HCT116 (cell line): ENCODE data around the gene LRRK1. TPM values are rescaled to one million over a fixed set of nuclear protein-coding genes. Genes with fewer than 3 reads are reported as not detected.

Source experiments
- ATAC-seq: fragments of 200-7000 bp; cut with Tn5 transposase; 2 replicates; pipeline ENCODE4 v1.9.1; 2020; ENCODE audit warnings: mild to moderate bottlenecking, moderate library complexity
- BruUV-seq: library from RNA; stranded (reverse); fragments of 400-500 nt; replicated peaks from 2 replicates; lab custom pipeline; 2021; lab: Mats Ljungman, UMichigan
- CTCF ChIA-PET: fragments of 300-600 bp; sonication (Branson Sonifier 250); formaldehyde crosslinking; loops from one replicate; lab custom pipeline; 2021; ENCODE audit warnings: antibody characterized with exemption; lab: Charles Lee
- POLR2A ChIA-PET: fragments of 300-600, 350-600 bp; sonication (Branson Sonifier 250); formaldehyde crosslinking; loops from one replicate; lab custom pipeline; 2021; ENCODE audit warnings: antibody characterized with exemption; lab: Charles Lee
- RAD21 ChIA-PET, 2 experiments: fragments of 300-600 bp; sonication (Branson Sonifier 250); formaldehyde crosslinking; loops; one replicate each; lab custom pipeline; 2023; ENCODE audit warnings: low total read pairs in 2 of 2; ENCODE audit not compliant: uncharacterized antibody in 2 of 2, unreplicated experiment in 2 of 2, low non-redundant PET in 1 of 2; lab: Charles Lee
- DNase-seq: peaks from one replicate; pipeline ENCODE4 v3.0.0-alpha.2; 2010; ENCODE audit warnings: low read depth, low spot score
- H2AFZ ChIP-seq: fragments of 200-600 bp; shearing (Covaris generic), sonication (generic); 2 replicates; pipeline ENCODE4 v1.6.1; 2017; ENCODE audit warnings: low read depth, mixed run types, mixed read lengths, antibody characterized with exemption, low read length; ENCODE audit not compliant: poor library complexity, severe bottlenecking
- H3K27ac ChIP-seq: 2 replicates; pipeline ENCODE4 v1.5.1; 2012; ENCODE audit warnings: low read depth, low read length
- H3K27me3 ChIP-seq: fragments of 200-600 bp; sonication (generic); 2 replicates; pipeline ENCODE4 v1.6.1; 2016; ENCODE audit warnings: mixed run types, low read length, mixed read lengths; ENCODE audit not compliant: insufficient read depth
- H3K36me3 ChIP-seq, 2 experiments: fragments of 200-500 bp in 1 of 2; fragments of 200-600 bp in 1 of 2; sonication (Bioruptor generic) in 1 of 2; sonication (generic) in 1 of 2; 2 replicates each; pipeline versions ENCODE4 v1.5.1 to v1.6.1; 2014 to 2016; ENCODE audit warnings: low read length in 2 of 2, inconsistent platforms in 1 of 2, mixed read lengths in 1 of 2, mixed run types in 1 of 2; ENCODE audit not compliant: insufficient read depth in 2 of 2, control insufficient read depth in 1 of 2
- H3K4me1 ChIP-seq, 2 experiments: fragments of 200-600 bp in 1 of 2; sonication (generic) in 1 of 2; 2 replicates each; pipeline versions ENCODE4 v1.5.1 to v1.6.1; 2012 to 2017; ENCODE audit warnings: low read length in 2 of 2, inconsistent platforms in 1 of 2, mild to moderate bottlenecking in 1 of 2, mixed read lengths in 1 of 2, mixed run types in 1 of 2, moderate library complexity in 1 of 2; ENCODE audit not compliant: insufficient read depth in 2 of 2, control insufficient read depth in 1 of 2
- H3K4me2 ChIP-seq: fragments of 200-600 bp; sonication (generic); 2 replicates; pipeline ENCODE4 v1.6.1; 2017; ENCODE audit warnings: mixed run types, low read length, mixed read lengths
- H3K4me3 ChIP-seq, 2 experiments: fragments of 200-600 bp in 1 of 2; sonication (generic) in 1 of 2; replicated peaks in 1 of 2; 2 replicates each; pipeline ENCODE4 v1.5.1; 2011 to 2016; ENCODE audit warnings: low read length in 2 of 2, control low read depth in 1 of 2, low read depth in 1 of 2, mild to moderate bottlenecking in 1 of 2, mixed read lengths in 1 of 2, mixed run types in 1 of 2
- H3K79me2 ChIP-seq: fragments of 200-600 bp; sonication (generic); 2 replicates; pipeline ENCODE4 v1.6.1; 2017; ENCODE audit warnings: mild to moderate bottlenecking, mixed run types, low read length, moderate library complexity, mixed read lengths; ENCODE audit not compliant: insufficient read depth
- H3K9ac ChIP-seq: fragments of 200-600 bp; sonication (generic); 2 replicates; pipeline ENCODE4 v1.6.1; 2016; ENCODE audit warnings: low read length, mixed read lengths
- H3K9me2 ChIP-seq: fragments of 200-600 bp; sonication (generic), shearing (Covaris generic); 2 replicates; pipeline ENCODE4 v1.6.1; 2017; ENCODE audit warnings: mixed run types, mild to moderate bottlenecking, moderate library complexity; ENCODE audit not compliant: insufficient read depth
- H3K9me3 ChIP-seq, 2 experiments: fragments of 200-500 bp in 1 of 2; fragments of 200-600 bp in 1 of 2; sonication (Bioruptor generic) in 1 of 2; sonication (generic) in 1 of 2; 2 replicates each; pipeline ENCODE4 v1.6.1; 2014 to 2017; ENCODE audit warnings: low read length in 2 of 2, mixed read lengths in 2 of 2, inconsistent platforms in 1 of 2, low read depth in 1 of 2, mild to moderate bottlenecking in 1 of 2, mixed run types in 1 of 2, moderate library complexity in 1 of 2; ENCODE audit not compliant: control insufficient read depth in 1 of 2, insufficient read depth in 1 of 2
- H4K20me1 ChIP-seq: fragments of 200-600 bp; sonication (generic), shearing (Covaris generic); 2 replicates; pipeline ENCODE4 v1.6.1; 2017; ENCODE audit warnings: mixed run types, mild to moderate bottlenecking, moderate library complexity; ENCODE audit not compliant: insufficient read depth
- CBX3 ChIP-seq: IDR thresholded peaks from 2 replicates; pipeline ENCODE4 v1.6.1; 2012; ENCODE audit warnings: low read depth
- CEBPB ChIP-seq: IDR thresholded peaks from 2 replicates; pipeline ENCODE4 v1.6.1; 2012; ENCODE audit warnings: low read depth
- EGR1 ChIP-seq: IDR thresholded peaks from 2 replicates; pipeline ENCODE4 v1.6.1; 2012; ENCODE audit warnings: low read depth
- ELF1 ChIP-seq: IDR thresholded peaks from 2 replicates; pipeline ENCODE4 v1.6.1; 2012; ENCODE audit warnings: low read depth, borderline replicate concordance
- EZH2phosphoT487 ChIP-seq: fragments of 200-600 bp; IDR thresholded peaks from 2 replicates; pipeline ENCODE4 v1.6.1; 2018; ENCODE audit warnings: antibody characterized with exemption, borderline replicate concordance
- MAX ChIP-seq: IDR thresholded peaks from 2 replicates; pipeline ENCODE4 v1.6.1; 2012
- POLR2A ChIP-seq: IDR thresholded peaks from 2 replicates; pipeline ENCODE4 v1.7.0; 2011; ENCODE audit warnings: borderline replicate concordance; ENCODE audit not compliant: insufficient read depth, insufficient read length; ENCODE audit errors: extremely low read depth
- SIN3A ChIP-seq: IDR thresholded peaks from 2 replicates; pipeline ENCODE4 v1.6.1; 2012; ENCODE audit warnings: low read depth
- SP1 ChIP-seq: IDR thresholded peaks from 2 replicates; pipeline ENCODE4 v1.6.1; 2012; ENCODE audit warnings: low read depth
- SRF ChIP-seq: IDR thresholded peaks from 2 replicates; pipeline ENCODE4 v1.6.1; 2012; ENCODE audit warnings: low read depth
- TCF7L2 ChIP-seq: IDR thresholded peaks from 2 replicates; pipeline ENCODE4 v1.7.0; 2011; ENCODE audit warnings: borderline replicate concordance, inconsistent platforms; ENCODE audit not compliant: insufficient read depth, insufficient read length; ENCODE audit errors: extremely low read depth
- YY1 ChIP-seq: IDR thresholded peaks from 2 replicates; pipeline ENCODE4 v1.6.1; 2011; ENCODE audit warnings: low read length, low read depth, moderate library complexity, mild to moderate bottlenecking; ENCODE audit not compliant: insufficient replicate concordance; ENCODE audit errors: extremely low read depth
- ZFX ChIP-seq: fragments of 450-650 bp; IDR thresholded peaks from 2 replicates; pipeline ENCODE4 v1.6.1; 2017
- intact Hi-C: fragments of 100-400 bp; cut with micrococcal nuclease; formaldehyde crosslinking; loops from 2 replicates; pipeline ENCODE4 v1.10.0; 2022
- total RNA-seq: library from RNA; stranded (reverse); gene quantifications from one replicate; pipeline ENCODE4 v1.2.1, GENCODE V29; 2021; ENCODE audit not compliant: unreplicated experiment
- TF ChIP-seq, protein P1 (sequence below): IDR thresholded peaks from 2 replicates; pipeline ENCODE4 v1.6.1; 2012; ENCODE audit warnings: low read depth
- TF ChIP-seq, protein P2 (sequence below): IDR thresholded peaks from 2 replicates; pipeline ENCODE4 v1.6.1; 2011; ENCODE audit warnings: mild to moderate bottlenecking, low read length, moderate library complexity; ENCODE audit not compliant: insufficient replicate concordance; ENCODE audit errors: extremely low read depth

LRRK1 gene
- total RNA-seq, 1 experiment from 2014 or later: 21.6 TPM

GRCh38 chr15:101004500-101004899, 85.3 kb downstream of the LRRK1 start:
- CTCF ChIA-PET: no interaction called here
- no peak overlapping the region for H3K27ac ChIP-seq
- H3K27me3 ChIP-seq: no peaks in the 10 kb centered on the region
- H3K9me3 ChIP-seq: no peaks in the 10 kb centered on the region
- no peaks in the 10 kb centered on the region for H3K79me2 ChIP-seq
- H3K9me2 ChIP-seq: no peaks in the 10 kb centered on the region
- DNase-seq (no peak), ATAC-seq (no peak)
- no peak overlapping the region for H3K4me2 ChIP-seq
- no peak overlapping the region for H3K4me3 ChIP-seq
- POLR2A ChIA-PET: no interaction called here
- no peaks in the 10 kb centered on the region for H4K20me1 ChIP-seq
- H2AFZ ChIP-seq: no peak overlapping the region
- intact Hi-C loops: loop anchor here (10.0 kb wide), 1 partner anchor 250 kb away; no protein-coding TSS in a partner anchor
- H3K4me1 ChIP-seq: peaks cover 11 to 25% of the 10 kb centered on the region in 2 experiments; a peak in 3 of 4 replicates
- TF ChIP-seq SRF (no peak), POLR2A (no peak), EZH2phosphoT487 (no peak), EGR1 (no peak), CEBPB (no peak), CBX3 (no peak), SIN3A (no peak), SP1 (no peak)
- no peaks in the 10 kb centered on the region for H3K36me3 ChIP-seq
- BruUV-seq: no TSS peak
- RAD21 ChIA-PET: no interaction called here
- no peak overlapping the region for H3K9ac ChIP-seq

DNA sequence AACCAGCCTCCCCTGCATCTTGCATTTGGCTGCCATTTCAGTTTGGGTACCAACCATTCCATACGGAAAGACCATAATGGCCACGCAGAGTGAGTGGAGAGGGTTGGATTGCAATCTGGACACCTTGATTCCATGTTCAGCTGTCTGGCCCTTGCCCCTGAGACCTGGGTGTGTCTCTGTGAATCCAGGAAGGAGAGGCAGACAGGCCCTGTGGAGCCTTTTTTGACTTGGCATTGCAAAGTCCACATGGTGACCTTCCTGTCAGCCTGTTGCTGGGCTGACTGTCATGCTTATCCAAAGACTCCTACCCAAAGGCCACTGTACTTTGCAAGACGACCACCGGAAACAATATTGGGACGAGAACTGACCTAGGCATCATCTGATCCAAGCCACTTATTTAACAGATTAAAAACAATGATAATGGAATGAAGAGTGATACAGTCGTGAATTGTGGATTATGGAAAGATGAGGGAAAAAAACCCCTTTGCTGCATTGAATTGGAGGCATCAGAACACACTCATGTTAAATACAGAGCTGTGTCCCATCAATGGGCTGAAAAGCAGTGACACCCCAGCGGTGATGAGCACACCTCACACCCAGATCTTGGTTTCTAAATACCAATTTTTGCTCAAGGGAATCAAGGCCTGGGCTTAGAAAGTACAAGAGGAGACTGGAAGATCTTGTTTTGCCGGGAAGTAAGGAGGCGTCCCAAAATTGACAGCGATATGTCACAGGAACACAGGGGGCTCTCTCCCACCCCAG, 86.0 kb downstream of the LRRK1 start:
- Histone ChIP-seq H3K4me2 (no peak overlapping the region), H3K9ac (no peak overlapping the region), H3K36me3 (no peaks in the 10 kb centered on the region), H4K20me1 (no peaks in the 10 kb centered on the region), H3K79me2 (no peaks in the 10 kb centered on the region), H3K4me1 (peaks cover 11 to 25% of the 10 kb centered on the region in 2 experiments; a peak in 3 of 4 replicates), H2AFZ (no peak overlapping the region), H3K4me3 (no peak overlapping the region), H3K9me3 (no peaks in the 10 kb centered on the region), H3K27me3 (no peaks in the 10 kb centered on the region), H3K9me2 (no peaks in the 10 kb centered on the region), H3K27ac (no peak overlapping the region)
- POLR2A ChIA-PET: no interaction called here
- no peak for ATAC-seq
- no TSS peak for BruUV-seq
- RAD21 ChIA-PET: no interaction called here
- no peak for DNase-seq
- intact Hi-C loops: loop anchor here (10.0 kb wide), 1 partner anchor 250 kb away; no protein-coding TSS in a partner anchor
- CTCF ChIA-PET: no interaction called here
- TF ChIP-seq ELF1: no peak
- TF ChIP-seq, protein P1, sequence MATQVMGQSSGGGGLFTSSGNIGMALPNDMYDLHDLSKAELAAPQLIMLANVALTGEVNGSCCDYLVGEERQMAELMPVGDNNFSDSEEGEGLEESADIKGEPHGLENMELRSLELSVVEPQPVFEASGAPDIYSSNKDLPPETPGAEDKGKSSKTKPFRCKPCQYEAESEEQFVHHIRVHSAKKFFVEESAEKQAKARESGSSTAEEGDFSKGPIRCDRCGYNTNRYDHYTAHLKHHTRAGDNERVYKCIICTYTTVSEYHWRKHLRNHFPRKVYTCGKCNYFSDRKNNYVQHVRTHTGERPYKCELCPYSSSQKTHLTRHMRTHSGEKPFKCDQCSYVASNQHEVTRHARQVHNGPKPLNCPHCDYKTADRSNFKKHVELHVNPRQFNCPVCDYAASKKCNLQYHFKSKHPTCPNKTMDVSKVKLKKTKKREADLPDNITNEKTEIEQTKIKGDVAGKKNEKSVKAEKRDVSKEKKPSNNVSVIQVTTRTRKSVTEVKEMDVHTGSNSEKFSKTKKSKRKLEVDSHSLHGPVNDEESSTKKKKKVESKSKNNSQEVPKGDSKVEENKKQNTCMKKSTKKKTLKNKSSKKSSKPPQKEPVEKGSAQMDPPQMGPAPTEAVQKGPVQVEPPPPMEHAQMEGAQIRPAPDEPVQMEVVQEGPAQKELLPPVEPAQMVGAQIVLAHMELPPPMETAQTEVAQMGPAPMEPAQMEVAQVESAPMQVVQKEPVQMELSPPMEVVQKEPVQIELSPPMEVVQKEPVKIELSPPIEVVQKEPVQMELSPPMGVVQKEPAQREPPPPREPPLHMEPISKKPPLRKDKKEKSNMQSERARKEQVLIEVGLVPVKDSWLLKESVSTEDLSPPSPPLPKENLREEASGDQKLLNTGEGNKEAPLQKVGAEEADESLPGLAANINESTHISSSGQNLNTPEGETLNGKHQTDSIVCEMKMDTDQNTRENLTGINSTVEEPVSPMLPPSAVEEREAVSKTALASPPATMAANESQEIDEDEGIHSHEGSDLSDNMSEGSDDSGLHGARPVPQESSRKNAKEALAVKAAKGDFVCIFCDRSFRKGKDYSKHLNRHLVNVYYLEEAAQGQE: no peak
- no peak for TF ChIP-seq SP1
- no peak for TF ChIP-seq YY1
- TF ChIP-seq TCF7L2: no peak
- no peak for TF ChIP-seq ZFX
- no peak for TF ChIP-seq MAX
- TF ChIP-seq, protein P2, sequence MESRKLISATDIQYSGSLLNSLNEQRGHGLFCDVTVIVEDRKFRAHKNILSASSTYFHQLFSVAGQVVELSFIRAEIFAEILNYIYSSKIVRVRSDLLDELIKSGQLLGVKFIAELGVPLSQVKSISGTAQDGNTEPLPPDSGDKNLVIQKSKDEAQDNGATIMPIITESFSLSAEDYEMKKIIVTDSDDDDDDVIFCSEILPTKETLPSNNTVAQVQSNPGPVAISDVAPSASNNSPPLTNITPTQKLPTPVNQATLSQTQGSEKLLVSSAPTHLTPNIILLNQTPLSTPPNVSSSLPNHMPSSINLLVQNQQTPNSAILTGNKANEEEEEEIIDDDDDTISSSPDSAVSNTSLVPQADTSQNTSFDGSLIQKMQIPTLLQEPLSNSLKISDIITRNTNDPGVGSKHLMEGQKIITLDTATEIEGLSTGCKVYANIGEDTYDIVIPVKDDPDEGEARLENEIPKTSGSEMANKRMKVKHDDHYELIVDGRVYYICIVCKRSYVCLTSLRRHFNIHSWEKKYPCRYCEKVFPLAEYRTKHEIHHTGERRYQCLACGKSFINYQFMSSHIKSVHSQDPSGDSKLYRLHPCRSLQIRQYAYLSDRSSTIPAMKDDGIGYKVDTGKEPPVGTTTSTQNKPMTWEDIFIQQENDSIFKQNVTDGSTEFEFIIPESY: no peak
